ENCODE measurements around the gene KCNN3. TPM values are rescaled to one million over a fixed set of nuclear protein-coding genes. Genes with fewer than 3 reads are reported as not detected.

Gene KCNN3
- total and polyA plus RNA-seq, 2 of the 8 experiments (the other 6 are each of a cell fraction or from before 2014, with no cell fraction given), result 2.8 to 3.7 TPM

DNA sequence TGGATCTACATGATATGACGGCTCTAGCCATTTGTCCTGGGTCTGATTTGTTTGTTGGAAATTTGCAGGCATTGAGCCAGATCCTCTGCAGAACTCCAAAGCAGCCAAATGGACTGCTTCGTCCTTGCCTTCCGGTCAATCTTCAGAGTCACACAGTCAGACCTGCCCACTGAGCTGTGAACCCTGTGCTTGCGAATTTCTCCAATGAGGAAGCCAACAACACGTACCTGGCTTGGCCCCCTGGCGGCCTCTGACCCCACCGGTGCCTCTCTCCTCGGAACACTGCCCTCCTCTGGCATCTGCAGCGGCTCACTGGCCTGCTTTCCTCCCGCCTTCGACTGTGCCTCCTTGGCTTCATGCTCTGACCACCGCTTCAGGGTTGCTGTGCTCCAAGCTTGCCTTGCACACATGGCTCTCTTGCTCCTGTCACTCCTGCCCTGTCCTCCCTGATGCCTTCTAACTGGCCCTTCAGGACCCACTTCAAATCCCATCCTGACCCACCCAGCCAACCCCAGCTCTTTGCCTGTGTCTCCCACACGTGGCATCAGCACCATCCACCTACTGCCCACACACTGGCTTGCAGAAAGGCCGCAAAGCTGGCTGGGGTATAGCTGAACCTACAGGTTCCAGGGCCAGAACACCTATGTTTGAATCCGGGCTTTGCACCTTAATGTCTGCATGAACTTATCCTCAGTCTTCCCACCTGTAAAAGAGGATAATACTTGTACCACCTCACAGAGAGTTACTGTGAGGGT, 128.2 kb downstream of the KCNN3 start:
- peak overlapping the region; percentile 71; the same call in 1 of the 2 replicates for H3K18ac ChIP-seq (ENCODE audit: extremely low read depth, low read length)
- 54% methylated on average over 15 of the region's 15 CpGs; no CpG with 5 or more reads in 1 of the 2 experiments for WGBS, 2 experiments (ENCODE audit: extremely low coverage in 1 of 2, insufficient coverage in 1 of 2, insufficient read length in 1 of 2, insufficient replicate concordance in 2 of 2, low coverage in 1 of 2, low lambda C conversion rate in 2 of 2, missing lambda C conversion rate in 1 of 2)
- no peak overlapping the region for H3K4me3 ChIP-seq (ENCODE audit: extremely low read depth in 1 of 4, insufficient read depth in 2 of 4, low read depth in 3 of 4, low read length in 4 of 4)
- H2AFZ ChIP-seq (ENCODE audit: low read length), result no peak overlapping the region; the same call in 1 of the 2 replicates
- no peak overlapping the region for H4K91ac ChIP-seq (replicated peaks; ENCODE audit: insufficient read length, low read length)
- no peak overlapping the region for H3K4me2 ChIP-seq (ENCODE audit: insufficient read depth in 1 of 2, low read depth in 2 of 2, low read length in 2 of 2)
- 0 out of 2 replicates have a peak overlapping the region, but pooled peaks have one; percentile 32 for H2AK5ac ChIP-seq (ENCODE audit: low read depth, low read length)
- H3K23me2 ChIP-seq (ENCODE audit: low read depth, low read length), result no peaks in the 10 kb centered on the region
- H3K4ac ChIP-seq (replicated peaks; ENCODE audit: insufficient read length, low read depth, low read length), result no peak overlapping the region
- H4K8ac ChIP-seq (ENCODE audit: extremely low read depth, insufficient read depth, low read length), result no peak overlapping the region
- H2BK120ac ChIP-seq (replicated peaks; ENCODE audit: low read depth, low read length), result no peak overlapping the region
- DNase-seq (ENCODE audit: low read depth in 1 of 2, low spot score in 2 of 2) (peak; percentile 56 to 85), FAIRE-seq (no peak)
- peaks cover 0 to 17% (median 11%) of the 10 kb centered on the region in 4 experiments; a peak in 6 of 7 replicates for H3K4me1 ChIP-seq (replicated peaks in 1 of 4; ENCODE audit: control insufficient read depth in 3 of 4, insufficient read depth in 4 of 4, low read length in 3 of 4)
- H3K9ac ChIP-seq (replicated peaks in 1 of 4; ENCODE audit: extremely low read depth in 1 of 4, low read depth in 3 of 4, low read length in 3 of 4), result no peak overlapping the region
- no peak overlapping the region for H3K27ac ChIP-seq (ENCODE audit: low read depth, low read length)
- H2BK15ac ChIP-seq (ENCODE audit: low read length), result peak overlapping the region; percentile 90; the same call in 1 of the 2 replicates
- no peak overlapping the region for H3K23ac ChIP-seq (ENCODE audit: insufficient read length)
- H3K56ac ChIP-seq (replicated peaks; ENCODE audit: insufficient read length, low read depth, low read length), result no peak overlapping the region
- H3K14ac ChIP-seq (ENCODE audit: insufficient read length), result no peak overlapping the region
- ChIA-PET CTCF (ENCODE audit: partially characterized antibody) (interaction anchor here (0.6 to 3.9 kb wide), 40 partner anchors 8 to 370 kb away, joined by 3 to 19 read pairs (median 4); no protein-coding TSS in a partner anchor), POLR2A (ENCODE audit: partially characterized antibody) (interaction anchor here (0.5 to 1.5 kb wide), 4 partner anchors 9 to 263 kb away, joined by 3 to 6 read pairs (median 4); no protein-coding TSS in a partner anchor)
- no peak overlapping the region for H4K5ac ChIP-seq (ENCODE audit: insufficient read length, low read depth, low read length)
- H2BK20ac ChIP-seq (ENCODE audit: low read length), result no peak overlapping the region
- peaks cover 4 to 8% of the 10 kb centered on the region in 2 experiments; a peak in 3 of 4 replicates for H3K9me3 ChIP-seq (ENCODE audit: insufficient read depth in 2 of 2, low read depth in 1 of 2, low read length in 1 of 2)
- H3K27me3 ChIP-seq (replicated peaks in 1 of 4; ENCODE audit: control insufficient read depth in 3 of 4, extremely low read depth in 1 of 4, insufficient read depth in 3 of 4, low read length in 3 of 4), result no peaks in the 10 kb centered on the region
- no peak overlapping the region for H2BK12ac ChIP-seq (ENCODE audit: low read depth, low read length)
- H4K20me1 ChIP-seq (replicated peaks in 1 of 2; ENCODE audit: control insufficient read depth in 1 of 2, insufficient read depth in 2 of 2, low read length in 2 of 2), result no peaks in the 10 kb centered on the region
- H3K79me2 ChIP-seq (ENCODE audit: control insufficient read depth in 1 of 2, insufficient read depth in 2 of 2, low read length in 2 of 2), result no peaks in the 10 kb centered on the region
- no peaks in the 10 kb centered on the region for H3K36me3 ChIP-seq (ENCODE audit: control insufficient read depth in 2 of 4, insufficient read depth in 4 of 4, low read length in 3 of 4)
- H2BK5ac ChIP-seq (ENCODE audit: low read depth, low read length), result no peak overlapping the region
- H3K79me1 ChIP-seq (ENCODE audit: low read depth, low read length), result no peaks in the 10 kb centered on the region
- TF ChIP-seq TCF12 (IDR thresholded peaks at IDR 0.05; ENCODE audit: low read depth, low read length) (no peak), TBP (IDR thresholded peaks at IDR 0.05; ENCODE audit: low read depth, low read length) (peak; percentile 65; the same call in 1 of the 2 replicates), E2F6 (IDR thresholded peaks at IDR 0.05) (peak; percentile 67), TEAD4 (IDR thresholded peaks at IDR 0.05; ENCODE audit: low read depth, low read length) (peak; percentile 69), RAD21 (IDR thresholded peaks at IDR 0.05 in 1 of 2, conservative IDR thresholded peaks at IDR 0.05 in 1 of 2; ENCODE audit: low read depth in 2 of 2, low read length in 2 of 2) (peak; percentile 69 to 76), CREB1 (IDR thresholded peaks at IDR 0.05) (peak; percentile 48; the same call in 1 of the 2 replicates), EP300 (IDR thresholded peaks at IDR 0.05; ENCODE audit: borderline replicate concordance in 1 of 2, low read depth in 2 of 2, low read length in 2 of 2) (no peak)
- TF ChIP-seq, protein P1, sequence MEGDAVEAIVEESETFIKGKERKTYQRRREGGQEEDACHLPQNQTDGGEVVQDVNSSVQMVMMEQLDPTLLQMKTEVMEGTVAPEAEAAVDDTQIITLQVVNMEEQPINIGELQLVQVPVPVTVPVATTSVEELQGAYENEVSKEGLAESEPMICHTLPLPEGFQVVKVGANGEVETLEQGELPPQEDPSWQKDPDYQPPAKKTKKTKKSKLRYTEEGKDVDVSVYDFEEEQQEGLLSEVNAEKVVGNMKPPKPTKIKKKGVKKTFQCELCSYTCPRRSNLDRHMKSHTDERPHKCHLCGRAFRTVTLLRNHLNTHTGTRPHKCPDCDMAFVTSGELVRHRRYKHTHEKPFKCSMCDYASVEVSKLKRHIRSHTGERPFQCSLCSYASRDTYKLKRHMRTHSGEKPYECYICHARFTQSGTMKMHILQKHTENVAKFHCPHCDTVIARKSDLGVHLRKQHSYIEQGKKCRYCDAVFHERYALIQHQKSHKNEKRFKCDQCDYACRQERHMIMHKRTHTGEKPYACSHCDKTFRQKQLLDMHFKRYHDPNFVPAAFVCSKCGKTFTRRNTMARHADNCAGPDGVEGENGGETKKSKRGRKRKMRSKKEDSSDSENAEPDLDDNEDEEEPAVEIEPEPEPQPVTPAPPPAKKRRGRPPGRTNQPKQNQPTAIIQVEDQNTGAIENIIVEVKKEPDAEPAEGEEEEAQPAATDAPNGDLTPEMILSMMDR (IDR thresholded peaks at IDR 0.05; ENCODE audit: control extremely low read depth in 1 of 3, insufficient read depth in 1 of 3, low read depth in 1 of 3, low read length in 3 of 3), result peak; percentile 98 to 99 (median 98)
